ENCODE data around the gene ANOS1. TPM values are rescaled to one million over a fixed set of nuclear protein-coding genes. Genes with fewer than 3 reads are reported as not detected.

Gene ANOS1
- total RNA-seq, 1 experiment from 2014 or later: 0.18 TPM

GRCh38 chrX:8688776-8689175 is 43.2 kb downstream of the ANOS1 start:
- intact Hi-C loops (cut with micrococcal nuclease; ENCODE audit: unreplicated experiment) (no loop called here), in situ Hi-C loops (cut with HindIII; ENCODE audit: low pct_unique_long_range_greater_than_20kb, low sequenced_read_pairs) (no loop called here)
- no peak for TF ChIP-seq SIN3A (IDR thresholded peaks at IDR 0.05; ENCODE audit: borderline replicate concordance, insufficient read depth, low read depth, low read length)
- no peak for TF ChIP-seq REST (IDR thresholded peaks at IDR 0.05; ENCODE audit: insufficient read depth in 1 of 2, low read depth in 2 of 2, low read length in 1 of 2)
- TF ChIP-seq CTCF (IDR thresholded peaks at IDR 0.05): no peak
- Histone ChIP-seq H3K27me3 (ENCODE audit: control insufficient read depth, insufficient read depth, low read length) (no peaks in the 10 kb centered on the region), H3K9me3 (ENCODE audit: control insufficient read depth, insufficient read depth, low read depth, low read length) (no peaks in the 10 kb centered on the region), H3K4me3 (ENCODE audit: low read depth in 2 of 2, low read length in 2 of 2) (no peak overlapping the region), H3K36me3 (ENCODE audit: control insufficient read depth, insufficient read depth, low read length) (no peaks in the 10 kb centered on the region), H3K27ac (ENCODE audit: low read length) (no peak overlapping the region), H3K4me1 (ENCODE audit: control insufficient read depth, insufficient read depth, low read length) (no peaks in the 10 kb centered on the region)
- ChIA-PET POLR2A (no interaction called here), CTCF (no interaction called here)
- BruUV-seq (replicated peaks): no TSS peak
- ATAC-seq: no peak
- no peak for DNase-seq (ENCODE audit: low read depth, low spot score)

GRCh38 chrX:8684201-8684965 is 47.6 kb downstream of the ANOS1 start:
- TF ChIP-seq CTCF (IDR thresholded peaks at IDR 0.05) (no peak), POLR2AphosphoS5 (IDR thresholded peaks at IDR 0.05; ENCODE audit: low read depth, low read length) (no peak), TCF7L2 (IDR thresholded peaks at IDR 0.05; ENCODE audit: low read depth, low read length) (no peak), REST (IDR thresholded peaks at IDR 0.05; ENCODE audit: insufficient read depth in 1 of 2, low read depth in 2 of 2, low read length in 1 of 2) (no peak), SIN3A (IDR thresholded peaks at IDR 0.05; ENCODE audit: borderline replicate concordance, insufficient read depth, low read depth, low read length) (no peak)
- CTCF ChIA-PET: no interaction called here
- no peak for ATAC-seq
- Histone ChIP-seq H3K4me3 (ENCODE audit: low read depth in 2 of 2, low read length in 2 of 2) (no peak overlapping the region), H3K9me3 (ENCODE audit: control insufficient read depth, insufficient read depth, low read depth, low read length) (no peaks in the 10 kb centered on the region), H3K27ac (ENCODE audit: low read length) (no peak overlapping the region), H3K4me1 (ENCODE audit: control insufficient read depth, insufficient read depth, low read length) (no peaks in the 10 kb centered on the region), H3K27me3 (ENCODE audit: control insufficient read depth, insufficient read depth, low read length) (no peaks in the 10 kb centered on the region), H3K36me3 (ENCODE audit: control insufficient read depth, insufficient read depth, low read length) (no peaks in the 10 kb centered on the region)
- in situ Hi-C loops (cut with HindIII; ENCODE audit: low pct_unique_long_range_greater_than_20kb, low sequenced_read_pairs) (no loop called here), intact Hi-C loops (cut with micrococcal nuclease; ENCODE audit: unreplicated experiment) (no loop called here)
- BruUV-seq (replicated peaks): no TSS peak
- DNase-seq (ENCODE audit: low read depth, low spot score): no peak
- POLR2A ChIA-PET: no interaction called here

All from Panc1 (cell line).